OCI-LY7 (cell line): ENCODE results near the gene ZNF335.

Experiments used
- CTCF ChIP-seq: fragments of 200-600 bp; sonication (generic); conservative IDR thresholded peaks from 2 replicates; pipeline ENCODE4 v1.5.1; 2014; ENCODE audit warnings: mild to moderate bottlenecking, antibody characterized with exemption, low read length, moderate library complexity, mixed read lengths
- EZH2phosphoT487 ChIP-seq: fragments of 200-600 bp; sonication (generic); IDR thresholded peaks from 2 replicates; pipeline ENCODE4 v1.6.1; 2018; ENCODE audit warnings: low read depth, borderline replicate concordance, mild to moderate bottlenecking, mixed run types, antibody characterized with exemption, low read length, moderate library complexity, mixed read lengths

- TF ChIP-seq CTCF (no peak), EZH2phosphoT487 (no peak)
Observed at GRCh38 chr20:45940053-45940452, 31.9 kb downstream of the ZNF335 start.
